Common myeloid progenitor, CD34-positive (primary cell): ENCODE measurements around the gene PCSK5.

Experiments
- CTCF ChIA-PET: fragments of 350-600 bp; sonication (Branson Sonifier 250); formaldehyde crosslinking; loops from one replicate; lab custom pipeline; 2021; ENCODE audit warnings: antibody characterized with exemption; lab: Charles Lee
- POLR2A ChIA-PET: fragments of 350-600 bp; sonication (Branson Sonifier 250); formaldehyde crosslinking; loops from one replicate; lab custom pipeline; 2021; ENCODE audit warnings: antibody characterized with exemption; lab: Charles Lee
- DNase-seq, 3 donors: peaks; one replicate each; pipeline versions ENCODE4 v3.0.0 to v3.0.0-alpha.2; 2013
- H3K27ac ChIP-seq, 2 experiments: 1 replicate in 1 of 2; 2 replicates in 1 of 2; pipeline ENCODE4 v1.7.0; 2013; ENCODE audit warnings: inconsistent platforms in 2 of 2, low read length in 2 of 2, mild to moderate bottlenecking in 2 of 2, low read depth in 1 of 2, moderate library complexity in 1 of 2; ENCODE audit not compliant: severe bottlenecking in 2 of 2, insufficient read depth in 1 of 2, poor library complexity in 1 of 2
- H3K27me3 ChIP-seq, 5 experiments: replicated peaks in 2 of 5; 1 replicate in 3 of 5; 2 replicates in 2 of 5; pipeline versions ENCODE4 v1.6.1 to v1.7.0; 2013; ENCODE audit warnings: low read length in 4 of 5, mild to moderate bottlenecking in 2 of 5, moderate library complexity in 2 of 5, inconsistent platforms in 1 of 5; ENCODE audit not compliant: insufficient read depth in 5 of 5, control insufficient read depth in 4 of 5
- H3K36me3 ChIP-seq, 4 experiments: 1 replicate in 2 of 4; 2 replicates in 2 of 4; pipeline versions ENCODE4 v1.6.1 to v1.7.0; 2013; ENCODE audit warnings: low read length in 3 of 4, control low read depth in 1 of 4, mild to moderate bottlenecking in 1 of 4; ENCODE audit not compliant: control insufficient read depth in 4 of 4, insufficient read depth in 4 of 4
- H3K4me1 ChIP-seq, 4 experiments: 1 replicate in 3 of 4; 2 replicates in 1 of 4; pipeline versions ENCODE4 v1.6.1 to v1.7.1; 2013; ENCODE audit warnings: low read length in 3 of 4, mild to moderate bottlenecking in 3 of 4, control low read depth in 1 of 4, inconsistent platforms in 1 of 4, moderate library complexity in 1 of 4; ENCODE audit not compliant: control insufficient read depth in 4 of 4, insufficient read depth in 4 of 4; ENCODE audit errors: control extremely low read depth in 1 of 4
- H3K4me3 ChIP-seq, 7 experiments: 1 replicate in 4 of 7; 2 replicates in 3 of 7; pipeline versions ENCODE4 v1.5.1 to v1.7.0; 2013; ENCODE audit warnings: mild to moderate bottlenecking in 7 of 7, low read length in 6 of 7, moderate library complexity in 6 of 7, inconsistent platforms in 2 of 7, low read depth in 2 of 7, control low read depth in 1 of 7; ENCODE audit not compliant: insufficient read depth in 4 of 7, control insufficient read depth in 1 of 7; ENCODE audit errors: extremely low read depth in 1 of 7
- H3K9me3 ChIP-seq, 5 experiments: 1 replicate in 4 of 5; 2 replicates in 1 of 5; pipeline versions ENCODE4 v1.6.1 to v1.7.1; 2013; ENCODE audit warnings: low read length in 4 of 5, mild to moderate bottlenecking in 2 of 5, inconsistent platforms in 1 of 5, low read depth in 1 of 5, moderate library complexity in 1 of 5; ENCODE audit not compliant: control insufficient read depth in 4 of 5, insufficient read depth in 2 of 5; ENCODE audit errors: control extremely low read depth in 1 of 5
- WGBS: methylation state at CpG from one replicate; pipeline ENCODE4 v1.1.5; 2013; ENCODE audit not compliant: insufficient coverage; 5-methylcytosine and 5-hydroxymethylcytosine counted together

The PCSK5 gene

GRCh38 chr9:76206821-76207220 lies 316.3 kb downstream of the PCSK5 start:
- no peak for DNase-seq
- Histone ChIP-seq H3K36me3 (no peaks in the 10 kb centered on the region), H3K4me3 (no peak overlapping the region), H3K4me1 (peaks cover 0 to 12% (median 4%) of the 10 kb centered on the region in 4 experiments), H3K9me3 (no peaks in the 10 kb centered on the region), H3K27me3 (no peaks in the 10 kb centered on the region), H3K27ac (no peak overlapping the region)
- 100% methylated on average over 1 of the region's 1 CpG for WGBS
- ChIA-PET POLR2A (interaction anchor here (0.7 kb wide), 1 partner anchor 92 kb away, joined by 3 read pairs; no protein-coding TSS in a partner anchor), CTCF (no interaction called here)

- DNase-seq: no peak
- 100% methylated on average over 3 of the region's 3 CpGs for WGBS
- H3K9me3 ChIP-seq: no peaks in the 10 kb centered on the region
- H3K36me3 ChIP-seq: no peaks in the 10 kb centered on the region
- CTCF ChIA-PET: no interaction called here
- peaks cover 0 to 4% (median 0%) of the 10 kb centered on the region in 4 experiments for H3K4me1 ChIP-seq
- POLR2A ChIA-PET: no interaction called here
- no peak overlapping the region for H3K27ac ChIP-seq
- no peak overlapping the region for H3K4me3 ChIP-seq
- H3K27me3 ChIP-seq: no peaks in the 10 kb centered on the region
These were observed 323.3 kb downstream of the PCSK5 start for GRCh38 chr9:76213751-76214150.

- DNase-seq: no peak
- Histone ChIP-seq H3K9me3 (no peaks in the 10 kb centered on the region), H3K4me3 (no peak overlapping the region), H3K4me1 (peaks cover 0 to 4% (median 0%) of the 10 kb centered on the region in 4 experiments), H3K36me3 (no peaks in the 10 kb centered on the region), H3K27ac (no peak overlapping the region), H3K27me3 (no peaks in the 10 kb centered on the region)
- 100% methylated on average over 1 of the region's 1 CpG for WGBS
- POLR2A ChIA-PET: no interaction called here
- CTCF ChIA-PET: no interaction called here
These were observed 324.6 kb downstream of the PCSK5 start for GRCh38 chr9:76215066-76215465.

GRCh38 chr9:76216161-76216649 lies 325.7 kb downstream of the PCSK5 start:
- POLR2A ChIA-PET: interaction anchor here (1.0 kb wide), 1 partner anchor 52 kb away, joined by 4 read pairs; no protein-coding TSS in a partner anchor
- DNase-seq: peak in 2 of 3 donors; percentile 21 to 28
- Histone ChIP-seq H3K4me3 (no peak overlapping the region), H3K27ac (no peak overlapping the region), H3K27me3 (no peaks in the 10 kb centered on the region), H3K9me3 (no peaks in the 10 kb centered on the region), H3K4me1 (peaks cover 0 to 4% (median 0%) of the 10 kb centered on the region in 4 experiments), H3K36me3 (no peaks in the 10 kb centered on the region)
- CTCF ChIA-PET: no interaction called here
- 100% methylated on average over 2 of the region's 2 CpGs for WGBS

- no peaks in the 10 kb centered on the region for H3K27me3 ChIP-seq
- ChIA-PET CTCF (interaction anchor here (1.0 kb wide), 1 partner anchor 13 kb away, joined by 3 read pairs; no protein-coding TSS in a partner anchor), POLR2A (no interaction called here)
- no peaks in the 10 kb centered on the region for H3K9me3 ChIP-seq
- peaks cover 0 to 4% (median 0%) of the 10 kb centered on the region in 4 experiments for H3K4me1 ChIP-seq
- no peak for DNase-seq
- H3K36me3 ChIP-seq: no peaks in the 10 kb centered on the region
- H3K4me3 ChIP-seq: no peak overlapping the region
- WGBS: 100% methylated on average over 7 of the region's 9 CpGs
- H3K27ac ChIP-seq: no peak overlapping the region
These were observed 327.8 kb downstream of the PCSK5 start for GRCh38 chr9:76218117-76218885.

- Histone ChIP-seq H3K4me1 (peaks cover 0 to 4% (median 0%) of the 10 kb centered on the region in 4 experiments), H3K9me3 (no peaks in the 10 kb centered on the region), H3K27me3 (peaks cover 0 to 4% (median 0%) of the 10 kb centered on the region in 5 experiments), H3K36me3 (no peaks in the 10 kb centered on the region), H3K27ac (no peak overlapping the region), H3K4me3 (no peak overlapping the region)
- peak in 2 of 3 donors; percentile 16 to 20 for DNase-seq
- 78% methylated on average over 6 of the region's 9 CpGs for WGBS
- POLR2A ChIA-PET: no interaction called here
- CTCF ChIA-PET: no interaction called here
These were observed 328.5 kb downstream of the PCSK5 start for GRCh38 chr9:76218886-76219445.
